ENCODE measurements around the gene NANOGP8. TPM values are rescaled to one million over a fixed set of nuclear protein-coding genes. Genes with fewer than 3 reads are reported as not detected.
A peak's percentile ranks its signal among the peaks of the same experiment; 100 is the strongest.

NANOGP8 gene
- total RNA-seq, 1 experiment from 2014 or later, result not detected

- H3K27ac ChIP-seq (ENCODE audit: low read length), result no peak overlapping the region
Measured at GRCh38 chr15:35107122-35107521, 22.0 kb upstream of the NANOGP8 start.

GRCh38 chr15:35104526-35105147 lies 19.5 kb upstream of the NANOGP8 start:
- no peaks in the 10 kb centered on the region for H3K9me2 ChIP-seq (replicated peaks; ENCODE audit: insufficient read depth, low read length)
- H3K4me1 ChIP-seq (ENCODE audit: low read length), result peaks cover 6% of the 10 kb centered on the region
- H3K4me3 ChIP-seq (ENCODE audit: low read length), result no peak overlapping the region
- no peaks in the 10 kb centered on the region for H3K36me3 ChIP-seq (ENCODE audit: insufficient read depth, low read length)
- H3K9me3 ChIP-seq (ENCODE audit: low read length), result no peaks in the 10 kb centered on the region
- no peak overlapping the region for H3K4me2 ChIP-seq (ENCODE audit: low read depth, low read length, poor library complexity, severe bottlenecking)
- H3K27me3 ChIP-seq (ENCODE audit: low read length), result no peaks in the 10 kb centered on the region
- H3K79me2 ChIP-seq (ENCODE audit: low read length), result no peaks in the 10 kb centered on the region
- no peak overlapping the region for H3K27ac ChIP-seq (ENCODE audit: low read length)
- no peak overlapping the region for H3K9ac ChIP-seq (ENCODE audit: low read length)
- no peak overlapping the region for H2AFZ ChIP-seq (ENCODE audit: low read length)
- no peaks in the 10 kb centered on the region for H4K20me1 ChIP-seq (ENCODE audit: insufficient read depth, low read depth, low read length)
- DNase-seq, result peak; percentile 41

More at GRCh38 chr15:35107122-35107521, 22.0 kb upstream of the NANOGP8 start:
- no peaks in the 10 kb centered on the region for H3K79me2 ChIP-seq (ENCODE audit: low read length)
- H3K36me3 ChIP-seq (ENCODE audit: insufficient read depth, low read length), result no peaks in the 10 kb centered on the region
- no peaks in the 10 kb centered on the region for H3K9me3 ChIP-seq (ENCODE audit: low read length)
- H3K27me3 ChIP-seq (ENCODE audit: low read length), result no peaks in the 10 kb centered on the region
- H3K4me2 ChIP-seq (ENCODE audit: low read depth, low read length, poor library complexity, severe bottlenecking), result no peak overlapping the region
- no peaks in the 10 kb centered on the region for H3K9me2 ChIP-seq (replicated peaks; ENCODE audit: insufficient read depth, low read length)
- H3K9ac ChIP-seq (ENCODE audit: low read length), result no peak overlapping the region
- H2AFZ ChIP-seq (ENCODE audit: low read length), result no peak overlapping the region
- no peaks in the 10 kb centered on the region for H4K20me1 ChIP-seq (ENCODE audit: insufficient read depth, low read depth, low read length)
- DNase-seq, result no peak
- H3K4me1 ChIP-seq (ENCODE audit: low read length), result peaks cover 6% of the 10 kb centered on the region
- H3K4me3 ChIP-seq (ENCODE audit: low read length), result no peak overlapping the region

- no peaks in the 10 kb centered on the region for H3K9me2 ChIP-seq (replicated peaks; ENCODE audit: insufficient read depth, low read length)
- peaks cover 6% of the 10 kb centered on the region for H3K4me1 ChIP-seq (ENCODE audit: low read length)
- no peak overlapping the region for H3K4me3 ChIP-seq (ENCODE audit: low read length)
- H3K4me2 ChIP-seq (ENCODE audit: low read depth, low read length, poor library complexity, severe bottlenecking), result no peak overlapping the region
- no peaks in the 10 kb centered on the region for H3K27me3 ChIP-seq (ENCODE audit: low read length)
- no peaks in the 10 kb centered on the region for H3K36me3 ChIP-seq (ENCODE audit: insufficient read depth, low read length)
- no peak for DNase-seq
- no peaks in the 10 kb centered on the region for H3K79me2 ChIP-seq (ENCODE audit: low read length)
- no peak overlapping the region for H3K27ac ChIP-seq (ENCODE audit: low read length)
- H2AFZ ChIP-seq (ENCODE audit: low read length), result no peak overlapping the region
- no peaks in the 10 kb centered on the region for H3K9me3 ChIP-seq (ENCODE audit: low read length)
- no peak overlapping the region for H3K9ac ChIP-seq (ENCODE audit: low read length)
- no peaks in the 10 kb centered on the region for H4K20me1 ChIP-seq (ENCODE audit: insufficient read depth, low read depth, low read length)
Measured at GRCh38 chr15:35102186-35102585, 17.1 kb upstream of the NANOGP8 start.

- H3K27ac ChIP-seq (ENCODE audit: low read length), result no peak overlapping the region
- no peak overlapping the region for H2AFZ ChIP-seq (ENCODE audit: low read length)
- H3K27me3 ChIP-seq (ENCODE audit: low read length), result no peaks in the 10 kb centered on the region
- H3K9me2 ChIP-seq (replicated peaks; ENCODE audit: insufficient read depth, low read length), result no peaks in the 10 kb centered on the region
- H3K4me1 ChIP-seq (ENCODE audit: low read length), result peaks cover 6% of the 10 kb centered on the region
- H3K9me3 ChIP-seq (ENCODE audit: low read length), result no peaks in the 10 kb centered on the region
- H3K36me3 ChIP-seq (ENCODE audit: insufficient read depth, low read length), result no peaks in the 10 kb centered on the region
- DNase-seq, result no peak
- H3K9ac ChIP-seq (ENCODE audit: low read length), result no peak overlapping the region
- no peaks in the 10 kb centered on the region for H3K79me2 ChIP-seq (ENCODE audit: low read length)
- no peak overlapping the region for H3K4me3 ChIP-seq (ENCODE audit: low read length)
- no peak overlapping the region for H3K4me2 ChIP-seq (ENCODE audit: low read depth, low read length, poor library complexity, severe bottlenecking)
- H4K20me1 ChIP-seq (ENCODE audit: insufficient read depth, low read depth, low read length), result no peaks in the 10 kb centered on the region
Measured at GRCh38 chr15:35101335-35101734, 16.2 kb upstream of the NANOGP8 start.

GRCh38 chr15:35098737-35099136 lies 13.6 kb upstream of the NANOGP8 start:
- no peak overlapping the region for H2AFZ ChIP-seq (ENCODE audit: low read length)
- H3K27me3 ChIP-seq (ENCODE audit: low read length), result no peaks in the 10 kb centered on the region
- H4K20me1 ChIP-seq (ENCODE audit: insufficient read depth, low read depth, low read length), result no peaks in the 10 kb centered on the region
- H3K9ac ChIP-seq (ENCODE audit: low read length), result no peak overlapping the region
- H3K4me3 ChIP-seq (ENCODE audit: low read length), result no peak overlapping the region
- no peaks in the 10 kb centered on the region for H3K9me3 ChIP-seq (ENCODE audit: low read length)
- H3K9me2 ChIP-seq (replicated peaks; ENCODE audit: insufficient read depth, low read length), result no peaks in the 10 kb centered on the region
- DNase-seq, result no peak
- no peaks in the 10 kb centered on the region for H3K36me3 ChIP-seq (ENCODE audit: insufficient read depth, low read length)
- no peaks in the 10 kb centered on the region for H3K4me1 ChIP-seq (ENCODE audit: low read length)
- no peak overlapping the region for H3K4me2 ChIP-seq (ENCODE audit: low read depth, low read length, poor library complexity, severe bottlenecking)
- no peak overlapping the region for H3K27ac ChIP-seq (ENCODE audit: low read length)
- H3K79me2 ChIP-seq (ENCODE audit: low read length), result no peaks in the 10 kb centered on the region

GRCh38 chr15:35095941-35096340 lies 10.8 kb upstream of the NANOGP8 start:
- H3K9me2 ChIP-seq (replicated peaks; ENCODE audit: insufficient read depth, low read length), result no peaks in the 10 kb centered on the region
- H3K9me3 ChIP-seq (ENCODE audit: low read length), result no peaks in the 10 kb centered on the region
- no peaks in the 10 kb centered on the region for H3K79me2 ChIP-seq (ENCODE audit: low read length)
- no peaks in the 10 kb centered on the region for H3K36me3 ChIP-seq (ENCODE audit: insufficient read depth, low read length)
- no peak overlapping the region for H3K4me2 ChIP-seq (ENCODE audit: low read depth, low read length, poor library complexity, severe bottlenecking)
- H3K4me1 ChIP-seq (ENCODE audit: low read length), result no peaks in the 10 kb centered on the region
- no peak overlapping the region for H3K4me3 ChIP-seq (ENCODE audit: low read length)
- H4K20me1 ChIP-seq (ENCODE audit: insufficient read depth, low read depth, low read length), result no peaks in the 10 kb centered on the region
- no peak overlapping the region for H3K9ac ChIP-seq (ENCODE audit: low read length)
- H2AFZ ChIP-seq (ENCODE audit: low read length), result no peak overlapping the region
- H3K27ac ChIP-seq (ENCODE audit: low read length), result no peak overlapping the region
- DNase-seq, result no peak
- H3K27me3 ChIP-seq (ENCODE audit: low read length), result no peaks in the 10 kb centered on the region

- Histone ChIP-seq H3K27ac (ENCODE audit: low read length) (no peak overlapping the region), H3K9me3 (ENCODE audit: low read length) (no peaks in the 10 kb centered on the region), H3K4me2 (ENCODE audit: low read depth, low read length, poor library complexity, severe bottlenecking) (no peak overlapping the region), H2AFZ (ENCODE audit: low read length) (no peak overlapping the region), H3K9ac (ENCODE audit: low read length) (no peak overlapping the region), H3K27me3 (ENCODE audit: low read length) (no peaks in the 10 kb centered on the region), H3K79me2 (ENCODE audit: low read length) (no peaks in the 10 kb centered on the region), H3K9me2 (replicated peaks; ENCODE audit: insufficient read depth, low read length) (no peaks in the 10 kb centered on the region), H3K4me3 (ENCODE audit: low read length) (no peak overlapping the region), H3K36me3 (ENCODE audit: insufficient read depth, low read length) (no peaks in the 10 kb centered on the region), H4K20me1 (ENCODE audit: insufficient read depth, low read depth, low read length) (no peaks in the 10 kb centered on the region), H3K4me1 (ENCODE audit: low read length) (no peaks in the 10 kb centered on the region)
- DNase-seq, result no peak
Measured at GRCh38 chr15:35092846-35093245, 7.8 kb upstream of the NANOGP8 start.

- Histone ChIP-seq H3K9ac (ENCODE audit: low read length) (no peak overlapping the region), H3K4me2 (ENCODE audit: low read depth, low read length, poor library complexity, severe bottlenecking) (no peak overlapping the region), H3K4me3 (ENCODE audit: low read length) (no peak overlapping the region), H3K9me3 (ENCODE audit: low read length) (no peaks in the 10 kb centered on the region), H3K27me3 (ENCODE audit: low read length) (no peaks in the 10 kb centered on the region), H3K36me3 (ENCODE audit: insufficient read depth, low read length) (no peaks in the 10 kb centered on the region), H2AFZ (ENCODE audit: low read length) (no peak overlapping the region), H3K4me1 (ENCODE audit: low read length) (no peaks in the 10 kb centered on the region), H3K9me2 (replicated peaks; ENCODE audit: insufficient read depth, low read length) (no peaks in the 10 kb centered on the region), H4K20me1 (ENCODE audit: insufficient read depth, low read depth, low read length) (no peaks in the 10 kb centered on the region), H3K27ac (ENCODE audit: low read length) (no peak overlapping the region), H3K79me2 (ENCODE audit: low read length) (no peaks in the 10 kb centered on the region)
- no peak for DNase-seq
Measured at GRCh38 chr15:35092311-35092710, 7.2 kb upstream of the NANOGP8 start.

All from Karpas-422 (cell line).